Natural killer cell treated with Interleukin-12 subunit alpha and Interleukin-12 subunit beta and Interleukin-15 and Interleukin-18, amount 100 ng/mL, for 72 hours (primary cell): ENCODE measurements around the gene POLR1D. TPM values are rescaled to one million over a fixed set of nuclear protein-coding genes. Genes with fewer than 3 reads are reported as not detected.

Experiments
- ATAC-seq, 2 donors: fragments of 150-1000 bp; cut with Tn5 transposase in 1 of 2; sonication (Bioruptor Pico), chemical (Tn5 transposase) in 1 of 2; 2 replicates each; pipeline ENCODE4 v1.10.0; 2021
- DNase-seq: peaks from one replicate; pipeline ENCODE4 v3.0.0; 2022; ENCODE audit warnings: low spot score
- H3K27ac Mint-ChIP-seq, 2 donors: 1 replicate in 1 of 2; 2 replicates in 1 of 2; pipeline ENCODE4 v1.8.0; 2022; ENCODE audit warnings: mixed read lengths in 2 of 2, mild to moderate bottlenecking in 1 of 2, moderate library complexity in 1 of 2
- H3K27me3 Mint-ChIP-seq, 2 donors: 1 replicate in 1 of 2; 2 replicates in 1 of 2; pipeline ENCODE4 v1.8.0; 2022; ENCODE audit warnings: mixed read lengths in 2 of 2
- H3K36me3 Mint-ChIP-seq: one replicate; pipeline ENCODE4 v1.8.0; 2022; ENCODE audit warnings: mixed read lengths
- H3K4me1 Mint-ChIP-seq, 2 donors: 1 replicate in 1 of 2; 2 replicates in 1 of 2; pipeline ENCODE4 v1.8.0; 2022; ENCODE audit warnings: low read depth in 2 of 2, mixed read lengths in 2 of 2, mild to moderate bottlenecking in 1 of 2
- H3K4me3 Mint-ChIP-seq: one replicate; pipeline ENCODE4 v1.8.0; 2022; ENCODE audit warnings: mixed read lengths
- H3K9me3 Mint-ChIP-seq: 2 replicates; pipeline ENCODE4 v1.8.0; 2022; ENCODE audit warnings: mixed read lengths
- total RNA-seq, 2 donors: library from RNA; stranded (reverse); gene quantifications; one replicate each; pipeline ENCODE4 v1.2.3, GENCODE V29; 2022

Gene POLR1D, protein sequence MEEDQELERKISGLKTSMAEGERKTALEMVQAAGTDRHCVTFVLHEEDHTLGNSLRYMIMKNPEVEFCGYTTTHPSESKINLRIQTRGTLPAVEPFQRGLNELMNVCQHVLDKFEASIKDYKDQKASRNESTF
- total RNA-seq: 100 to 1,000 TPM in 1 of 2 donors, 10 to 100 TPM in 1; 95.2 to 112 TPM

GRCh38 chr13:27621366-27622101 is at the start of gene POLR1D:
TSS of gene POLR1D (plus strand) at chr13:27621892. CDS start at chr13:27621984, 92 bp downstream.
- Mint-ChIP-seq H3K36me3 (peaks cover 23% of the 10 kb centered on the region), H3K27me3 (no peaks in the 10 kb centered on the region), H3K9me3 (no peaks in the 10 kb centered on the region), H3K4me1 (peaks cover 44 to 59% of the 10 kb centered on the region in 2 donors), H3K4me3 (peak within 1 kb of the TSS; percentile 94), H3K27ac (peak within 1 kb of the TSS; percentile 73 to 87)
- ATAC-seq (peak; percentile 82 to 87), DNase-seq (peak; percentile 86)

DNA sequence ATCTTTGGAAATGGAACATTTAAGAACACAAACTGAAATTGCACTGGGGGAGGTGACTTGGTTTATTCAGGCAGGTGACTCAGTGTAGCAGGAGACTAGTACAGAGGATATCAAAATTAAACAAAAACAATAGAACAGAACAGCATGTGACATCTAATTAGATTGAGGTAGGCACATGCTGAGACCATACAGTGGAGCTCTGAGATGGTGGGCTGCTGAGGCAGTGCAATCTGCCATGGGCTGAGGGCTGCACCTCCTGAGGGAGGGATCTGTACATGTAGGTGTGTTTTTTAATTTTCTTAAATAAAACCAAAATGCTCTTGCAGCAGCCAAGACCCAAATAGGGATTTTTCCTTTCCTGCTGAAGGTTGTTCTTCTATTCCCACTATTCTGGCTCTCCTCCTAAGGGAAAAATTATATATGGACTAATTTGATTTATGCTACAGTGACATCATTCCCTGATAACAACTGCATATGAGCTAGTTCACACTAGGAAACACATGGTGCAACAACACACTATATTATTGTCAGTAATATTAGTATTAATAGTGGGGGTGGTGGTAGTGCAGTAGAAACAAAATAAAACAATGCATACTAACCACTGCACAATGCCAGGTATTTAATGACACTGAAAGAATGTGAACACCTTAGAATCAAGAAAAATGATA is 49.3 kb upstream of the POLR1D start:
- peak overlapping the region; percentile 14 for H3K4me3 Mint-ChIP-seq
- H3K36me3 Mint-ChIP-seq: peaks cover 5% of the 10 kb centered on the region
- no peaks in the 10 kb centered on the region for H3K9me3 Mint-ChIP-seq
- no peak for DNase-seq
- peaks cover 32 to 44% of the 10 kb centered on the region in 2 donors for H3K4me1 Mint-ChIP-seq
- H3K27me3 Mint-ChIP-seq: no peaks in the 10 kb centered on the region
- H3K27ac Mint-ChIP-seq: peak overlapping the region; percentile 8 to 27
- ATAC-seq: no peak

GRCh38 chr13:27573265-27573664 is 48.4 kb upstream of the POLR1D start:
- peak overlapping the region; percentile 37 for H3K4me3 Mint-ChIP-seq
- H3K27me3 Mint-ChIP-seq: no peaks in the 10 kb centered on the region
- H3K4me1 Mint-ChIP-seq: peaks cover 36 to 46% of the 10 kb centered on the region in 2 donors
- H3K27ac Mint-ChIP-seq: peak overlapping the region; percentile 8 to 27
- H3K36me3 Mint-ChIP-seq: peaks cover 5% of the 10 kb centered on the region
- no peak for DNase-seq
- peak; percentile 72 to 86 for ATAC-seq
- H3K9me3 Mint-ChIP-seq: no peaks in the 10 kb centered on the region

DNA sequence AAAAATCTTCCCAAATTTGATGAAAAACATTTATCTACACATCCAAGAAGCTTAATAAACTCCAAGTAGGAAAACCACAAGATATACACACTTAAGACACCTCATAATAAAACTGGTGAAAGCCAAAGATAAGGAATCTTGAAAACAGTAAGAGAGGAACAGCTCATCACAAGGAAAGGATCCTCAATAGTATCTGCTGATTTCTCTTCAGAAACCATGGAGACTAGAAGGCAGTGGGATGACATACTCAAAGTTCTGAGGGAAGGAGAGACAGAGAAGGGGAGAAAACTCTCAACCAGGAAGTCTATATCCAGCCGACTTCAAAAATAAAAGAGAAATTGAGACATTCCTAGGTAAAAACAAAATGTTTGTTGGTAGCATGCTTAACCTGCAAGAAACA is 47.0 kb upstream of the POLR1D start:
- H3K9me3 Mint-ChIP-seq: no peaks in the 10 kb centered on the region
- H3K27me3 Mint-ChIP-seq: no peaks in the 10 kb centered on the region
- no peak overlapping the region for H3K27ac Mint-ChIP-seq
- peaks cover 36 to 46% of the 10 kb centered on the region in 2 donors for H3K4me1 Mint-ChIP-seq
- H3K4me3 Mint-ChIP-seq: no peak overlapping the region
- DNase-seq (no peak), ATAC-seq (no peak)
- peaks cover 5% of the 10 kb centered on the region for H3K36me3 Mint-ChIP-seq

DNA sequence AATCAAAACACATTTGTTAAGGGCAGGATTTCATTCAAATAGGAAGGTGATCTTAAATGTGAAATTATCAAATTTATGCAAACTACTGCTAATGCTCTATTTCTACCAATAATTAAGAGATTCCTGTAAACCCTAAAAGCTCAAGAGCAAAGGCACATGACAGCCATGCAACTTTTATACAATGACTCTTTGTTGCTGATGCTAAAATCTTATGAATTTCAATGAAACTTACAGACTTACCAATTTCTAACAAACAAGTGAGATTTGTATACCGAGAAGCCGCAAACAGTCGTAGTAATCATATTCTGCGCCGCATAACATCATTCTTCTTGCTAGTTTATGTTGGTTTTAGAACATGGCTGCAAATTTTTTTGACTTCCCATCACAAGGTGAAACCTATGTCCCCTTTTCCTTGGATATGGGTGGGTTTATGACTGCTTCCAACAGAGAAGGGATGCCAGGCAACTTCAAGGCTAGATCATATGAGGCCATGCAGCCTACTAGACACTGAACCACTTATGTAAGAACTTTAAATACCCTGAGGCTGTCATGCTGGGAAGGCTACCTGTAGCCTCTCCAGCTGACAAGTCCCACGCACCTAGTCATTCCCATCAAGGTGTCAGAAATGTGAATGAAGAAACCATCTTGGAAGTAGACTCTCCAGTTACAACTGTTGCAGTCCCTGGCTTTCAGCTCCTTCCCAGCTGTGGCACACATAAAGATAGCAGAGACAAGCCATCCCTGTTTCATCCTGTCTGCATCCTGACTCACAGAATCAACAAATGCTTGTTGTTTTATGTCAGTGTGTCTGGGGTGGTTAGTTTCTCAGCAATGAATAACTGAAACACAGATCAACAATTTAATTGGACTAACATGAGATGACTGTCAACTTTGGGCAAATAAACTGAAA is 43.3 kb upstream of the POLR1D start:
- no peak overlapping the region for H3K4me3 Mint-ChIP-seq
- DNase-seq: no peak
- peaks cover 22 to 32% of the 10 kb centered on the region in 2 donors for H3K4me1 Mint-ChIP-seq

GRCh38 chr13:27583645-27584044 is 38.0 kb upstream of the POLR1D start:
- H3K27ac Mint-ChIP-seq: no peak overlapping the region
- H3K27me3 Mint-ChIP-seq: no peaks in the 10 kb centered on the region
- H3K4me3 Mint-ChIP-seq: no peak overlapping the region

More for the DNA sequence above, 43.3 kb upstream of the POLR1D start:
- Mint-ChIP-seq H3K27me3 (no peaks in the 10 kb centered on the region), H3K36me3 (peaks cover 5% of the 10 kb centered on the region), H3K27ac (no peak overlapping the region), H3K9me3 (no peaks in the 10 kb centered on the region)
- no peak for ATAC-seq

GRCh38 chr13:27587095-27587746 is 34.5 kb upstream of the POLR1D start:
- no peak overlapping the region for H3K27ac Mint-ChIP-seq
- H3K9me3 Mint-ChIP-seq: no peaks in the 10 kb centered on the region
- no peak for DNase-seq
- no peaks in the 10 kb centered on the region for H3K36me3 Mint-ChIP-seq
- no peaks in the 10 kb centered on the region for H3K27me3 Mint-ChIP-seq
- no peak overlapping the region for H3K4me3 Mint-ChIP-seq
- no peak for ATAC-seq
- H3K4me1 Mint-ChIP-seq: peaks cover 15% of the 10 kb centered on the region in 2 donors

More at GRCh38 chr13:27583645-27584044, 38.0 kb upstream of the POLR1D start:
- Mint-ChIP-seq H3K9me3 (no peaks in the 10 kb centered on the region), H3K4me1 (peaks cover 15% of the 10 kb centered on the region in 2 donors), H3K36me3 (no peaks in the 10 kb centered on the region)
- ATAC-seq: no peak
- no peak for DNase-seq

DNA sequence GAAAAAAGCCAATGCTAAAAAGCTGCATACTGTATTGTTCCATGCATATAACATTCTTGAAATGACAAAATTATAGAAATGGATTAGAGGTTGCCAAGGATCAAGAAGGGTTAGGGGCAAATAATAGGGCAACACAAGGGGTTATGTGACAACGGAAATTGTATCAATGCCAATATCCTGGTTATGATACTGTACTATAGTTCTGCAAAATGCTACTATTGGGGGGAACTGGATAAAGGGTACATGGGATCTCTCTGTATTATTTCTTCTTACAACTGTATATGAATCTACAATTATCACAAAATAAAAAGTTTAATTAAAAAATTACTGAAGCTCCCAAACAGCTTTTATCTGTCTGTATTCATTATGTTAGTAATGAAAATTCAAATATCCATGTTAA is 33.3 kb upstream of the POLR1D start:
- peaks cover 12 to 13% of the 10 kb centered on the region in 2 donors for H3K4me1 Mint-ChIP-seq
- H3K9me3 Mint-ChIP-seq: no peaks in the 10 kb centered on the region
- H3K4me3 Mint-ChIP-seq: no peak overlapping the region
- H3K27me3 Mint-ChIP-seq: no peaks in the 10 kb centered on the region
- no peak for ATAC-seq
- no peak overlapping the region for H3K27ac Mint-ChIP-seq
- H3K36me3 Mint-ChIP-seq: no peaks in the 10 kb centered on the region
- DNase-seq: no peak

DNA sequence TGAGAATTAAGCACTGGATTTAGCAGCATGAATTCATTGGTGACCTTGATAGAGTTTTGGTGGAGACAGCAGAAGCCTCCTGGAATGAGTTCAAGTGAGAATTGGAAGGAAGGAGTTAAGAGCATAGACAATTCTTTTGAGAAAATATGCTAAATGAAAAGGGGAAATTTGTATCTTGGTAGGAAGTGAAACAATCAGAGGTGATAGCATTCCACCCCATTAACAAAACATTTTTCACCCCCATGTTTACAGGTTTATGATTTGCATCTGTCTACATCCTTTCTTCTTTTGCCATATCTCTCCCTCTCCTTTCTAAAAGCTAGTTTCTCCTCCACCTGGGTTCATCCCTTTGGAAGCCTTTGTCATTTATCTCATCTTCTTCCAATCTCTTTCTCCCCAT is 28.8 kb upstream of the POLR1D start:
- H3K4me1 Mint-ChIP-seq: no peaks in the 10 kb centered on the region
- no peaks in the 10 kb centered on the region for H3K9me3 Mint-ChIP-seq
- ATAC-seq (no peak), DNase-seq (no peak)
- no peak overlapping the region for H3K27ac Mint-ChIP-seq
- no peak overlapping the region for H3K4me3 Mint-ChIP-seq
- H3K36me3 Mint-ChIP-seq: no peaks in the 10 kb centered on the region
- H3K27me3 Mint-ChIP-seq: no peaks in the 10 kb centered on the region

- no peaks in the 10 kb centered on the region for H3K27me3 Mint-ChIP-seq
- DNase-seq: no peak
Observed at GRCh38 chr13:27593267-27593666, 28.4 kb upstream of the POLR1D start.

GRCh38 chr13:27595055-27595811 is 26.5 kb upstream of the POLR1D start:
- H3K27me3 Mint-ChIP-seq: no peaks in the 10 kb centered on the region
- H3K36me3 Mint-ChIP-seq: no peaks in the 10 kb centered on the region
- no peak for DNase-seq
- no peak overlapping the region for H3K27ac Mint-ChIP-seq
- no peak overlapping the region for H3K4me3 Mint-ChIP-seq
- no peaks in the 10 kb centered on the region for H3K9me3 Mint-ChIP-seq
- no peak for ATAC-seq
- peaks cover 0 to 3% of the 10 kb centered on the region in 2 donors for H3K4me1 Mint-ChIP-seq

More at GRCh38 chr13:27593267-27593666, 28.4 kb upstream of the POLR1D start:
- Mint-ChIP-seq H3K36me3 (no peaks in the 10 kb centered on the region), H3K4me3 (no peak overlapping the region), H3K9me3 (no peaks in the 10 kb centered on the region), H3K27ac (no peak overlapping the region), H3K4me1 (no peaks in the 10 kb centered on the region)
- no peak for ATAC-seq

- no peaks in the 10 kb centered on the region for H3K27me3 Mint-ChIP-seq
- H3K36me3 Mint-ChIP-seq: no peaks in the 10 kb centered on the region
- H3K4me1 Mint-ChIP-seq: peaks cover 11 to 12% of the 10 kb centered on the region in 2 donors
- H3K9me3 Mint-ChIP-seq: no peaks in the 10 kb centered on the region
- H3K4me3 Mint-ChIP-seq: no peak overlapping the region
- ATAC-seq: no peak
- DNase-seq: no peak
- H3K27ac Mint-ChIP-seq: no peak overlapping the region
Observed at GRCh38 chr13:27599096-27599495, 22.6 kb upstream of the POLR1D start.
